Measurements from ENCODE around the gene APRT. TPM values are rescaled to one million over a fixed set of nuclear protein-coding genes. Genes with fewer than 3 reads are reported as not detected.

The APRT gene
- total RNA-seq, 1 donor from 2014 or later = 300 TPM

DNA sequence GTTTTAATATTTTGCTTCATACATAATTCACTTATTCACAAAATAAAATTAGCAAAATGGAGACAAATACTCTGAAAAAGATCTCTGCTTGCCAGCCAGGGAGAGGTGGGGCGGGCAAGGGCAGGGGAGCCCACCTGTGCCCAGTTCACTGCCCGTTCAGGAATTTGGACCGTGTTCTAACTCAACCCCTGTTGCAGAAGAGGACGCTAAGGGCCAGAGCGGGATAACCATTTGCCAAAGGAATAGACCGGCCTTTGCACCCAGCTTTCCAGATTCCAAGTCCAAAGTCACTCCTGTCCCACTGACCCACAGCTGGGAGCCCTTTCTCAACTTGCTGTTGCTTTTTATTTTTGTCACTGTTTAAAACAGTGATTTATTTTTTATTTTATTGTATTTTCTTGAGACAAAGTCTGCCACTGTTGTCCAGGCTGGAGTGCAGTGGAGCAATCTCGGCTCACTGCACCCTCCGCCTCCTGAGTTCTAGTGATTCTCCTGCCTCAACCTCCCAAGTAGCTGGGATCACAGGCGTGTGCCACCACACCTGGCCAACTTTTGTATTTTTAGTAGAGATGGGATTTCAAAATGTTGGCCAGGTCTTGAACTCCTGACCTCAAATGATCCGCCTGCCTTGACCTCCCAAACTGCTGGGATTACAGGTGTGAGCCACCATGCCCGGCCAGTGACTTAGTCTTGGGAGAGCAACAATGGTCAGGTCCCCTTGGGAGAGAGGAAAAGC, 24.0 kb downstream of the APRT start:
- H3K4me3 ChIP-seq (ENCODE audit: low read depth, low read length) = no peak overlapping the region
- TF ChIP-seq, protein P1, sequence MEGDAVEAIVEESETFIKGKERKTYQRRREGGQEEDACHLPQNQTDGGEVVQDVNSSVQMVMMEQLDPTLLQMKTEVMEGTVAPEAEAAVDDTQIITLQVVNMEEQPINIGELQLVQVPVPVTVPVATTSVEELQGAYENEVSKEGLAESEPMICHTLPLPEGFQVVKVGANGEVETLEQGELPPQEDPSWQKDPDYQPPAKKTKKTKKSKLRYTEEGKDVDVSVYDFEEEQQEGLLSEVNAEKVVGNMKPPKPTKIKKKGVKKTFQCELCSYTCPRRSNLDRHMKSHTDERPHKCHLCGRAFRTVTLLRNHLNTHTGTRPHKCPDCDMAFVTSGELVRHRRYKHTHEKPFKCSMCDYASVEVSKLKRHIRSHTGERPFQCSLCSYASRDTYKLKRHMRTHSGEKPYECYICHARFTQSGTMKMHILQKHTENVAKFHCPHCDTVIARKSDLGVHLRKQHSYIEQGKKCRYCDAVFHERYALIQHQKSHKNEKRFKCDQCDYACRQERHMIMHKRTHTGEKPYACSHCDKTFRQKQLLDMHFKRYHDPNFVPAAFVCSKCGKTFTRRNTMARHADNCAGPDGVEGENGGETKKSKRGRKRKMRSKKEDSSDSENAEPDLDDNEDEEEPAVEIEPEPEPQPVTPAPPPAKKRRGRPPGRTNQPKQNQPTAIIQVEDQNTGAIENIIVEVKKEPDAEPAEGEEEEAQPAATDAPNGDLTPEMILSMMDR (conservative IDR thresholded peaks at IDR 0.05; ENCODE audit: low read depth, low read length) = no peak
- DNase-seq (ENCODE audit: low read depth) = no peak

DNA sequence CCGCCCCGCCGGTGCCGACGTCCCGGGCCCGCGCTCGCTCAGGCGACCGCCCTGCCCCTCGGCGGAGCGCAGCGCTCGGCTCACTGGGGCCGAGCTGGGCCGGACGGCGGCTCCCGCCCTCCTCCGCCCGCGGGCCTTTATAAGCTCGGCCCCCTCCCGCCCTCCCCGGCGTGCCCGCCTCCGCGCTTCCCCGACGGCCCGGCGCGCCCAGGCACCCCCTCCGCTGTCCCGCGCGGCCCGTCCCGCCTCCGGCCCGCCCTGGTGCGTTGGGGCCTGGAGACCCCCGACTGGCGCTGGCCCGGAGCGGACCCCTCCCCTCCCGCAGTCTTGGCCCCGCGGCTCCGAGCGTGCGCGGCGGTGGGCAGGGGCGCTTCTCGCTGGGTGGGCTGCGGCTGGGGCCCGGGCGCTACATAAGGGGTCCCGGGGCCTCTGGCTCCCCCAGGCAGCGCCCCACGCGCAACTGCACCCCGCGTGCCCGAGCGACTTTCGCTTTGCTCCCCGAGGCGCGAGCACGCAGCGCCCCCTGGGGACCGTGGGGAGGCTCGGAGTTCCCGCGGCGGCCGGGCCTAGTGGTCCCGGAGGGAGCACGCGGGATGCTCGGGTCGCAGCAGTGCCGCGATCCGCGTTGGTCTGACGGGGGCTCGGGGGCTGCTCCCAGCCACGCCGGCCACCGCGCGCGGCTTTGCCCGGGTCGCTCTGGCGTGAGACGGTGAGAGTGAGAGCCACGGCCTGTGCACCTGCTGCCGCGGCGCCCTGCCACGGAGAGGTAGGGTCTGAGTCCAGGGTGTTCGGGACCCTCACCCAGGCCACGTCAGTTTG, 26.4 kb downstream of the APRT start, which contains the start of gene PIEZO1:
TSS of gene PIEZO1 (minus strand) at position 115 of the 819 bp plus-strand sequence. CDS start 256 bp downstream, outside the sequence.
- no peak for DNase-seq (ENCODE audit: low read depth)
- H3K4me3 ChIP-seq (ENCODE audit: low read depth, low read length) = peak within 1 kb of the TSS; percentile 70
- TF ChIP-seq, protein P1 (conservative IDR thresholded peaks at IDR 0.05; ENCODE audit: low read depth, low read length) = peak; percentile 75

DNA sequence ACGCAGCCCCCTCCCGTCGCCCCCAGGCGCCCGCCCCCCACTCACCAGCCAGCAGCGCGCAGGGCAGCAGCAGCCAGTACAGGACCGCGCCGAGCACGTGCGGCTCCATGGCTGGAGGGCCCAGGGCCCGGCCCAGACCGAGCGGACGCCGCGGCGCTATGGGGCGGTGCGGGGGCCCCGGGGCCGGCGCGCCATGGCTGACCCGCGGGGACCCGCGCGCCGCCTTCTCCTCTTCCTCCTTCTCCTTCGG, 26.9 kb downstream of the APRT start:
- DNase-seq (ENCODE audit: low read depth) = no peak
- TF ChIP-seq, protein P1 (conservative IDR thresholded peaks at IDR 0.05; ENCODE audit: low read depth, low read length) = no peak
- H3K4me3 ChIP-seq (ENCODE audit: low read depth, low read length) = peak overlapping the region; percentile 70

DNA sequence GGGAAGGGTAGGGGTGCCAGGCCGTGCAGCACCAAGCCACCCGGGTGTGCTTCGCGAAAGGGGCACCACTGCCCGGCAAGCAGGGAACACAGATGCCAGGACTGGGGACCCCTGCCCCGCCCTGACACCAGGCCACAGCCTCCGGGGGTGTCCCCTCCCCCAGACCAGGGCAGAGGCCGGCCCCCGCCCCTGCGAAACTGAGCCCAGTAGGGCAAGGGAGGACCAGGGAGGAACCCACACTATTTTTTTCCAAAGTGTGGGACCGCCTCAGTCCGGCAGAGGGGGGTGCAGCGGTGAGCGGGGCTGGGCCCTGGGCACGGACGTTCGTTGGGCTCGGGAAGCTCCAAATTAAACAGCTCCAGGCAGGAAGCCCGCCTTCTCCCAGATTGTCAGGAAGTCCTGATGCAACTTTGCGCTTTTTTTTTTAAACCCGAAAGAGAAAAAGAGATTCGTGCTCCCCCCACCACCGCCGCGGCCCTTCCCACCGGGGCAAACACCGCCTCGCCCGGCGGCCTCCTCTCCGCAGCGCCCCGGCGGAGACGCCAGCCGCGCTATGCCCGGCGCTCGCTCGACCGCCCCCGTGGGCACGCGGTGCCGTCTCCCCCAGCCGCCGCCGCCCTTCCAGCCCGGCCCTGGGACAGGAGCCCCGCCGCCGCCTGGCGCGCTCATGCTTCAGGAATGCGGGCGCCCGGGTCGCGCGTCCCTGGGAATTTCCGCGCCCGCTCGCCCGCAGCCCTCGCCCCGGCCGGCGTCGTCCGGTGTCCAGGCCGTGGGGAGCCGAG, 27.5 kb downstream of the APRT start:
- no peak for DNase-seq (ENCODE audit: low read depth)
- TF ChIP-seq, protein P1 (conservative IDR thresholded peaks at IDR 0.05; ENCODE audit: low read depth, low read length) = peak; percentile 50
- H3K4me3 ChIP-seq (ENCODE audit: low read depth, low read length) = peak overlapping the region; percentile 70

DNA sequence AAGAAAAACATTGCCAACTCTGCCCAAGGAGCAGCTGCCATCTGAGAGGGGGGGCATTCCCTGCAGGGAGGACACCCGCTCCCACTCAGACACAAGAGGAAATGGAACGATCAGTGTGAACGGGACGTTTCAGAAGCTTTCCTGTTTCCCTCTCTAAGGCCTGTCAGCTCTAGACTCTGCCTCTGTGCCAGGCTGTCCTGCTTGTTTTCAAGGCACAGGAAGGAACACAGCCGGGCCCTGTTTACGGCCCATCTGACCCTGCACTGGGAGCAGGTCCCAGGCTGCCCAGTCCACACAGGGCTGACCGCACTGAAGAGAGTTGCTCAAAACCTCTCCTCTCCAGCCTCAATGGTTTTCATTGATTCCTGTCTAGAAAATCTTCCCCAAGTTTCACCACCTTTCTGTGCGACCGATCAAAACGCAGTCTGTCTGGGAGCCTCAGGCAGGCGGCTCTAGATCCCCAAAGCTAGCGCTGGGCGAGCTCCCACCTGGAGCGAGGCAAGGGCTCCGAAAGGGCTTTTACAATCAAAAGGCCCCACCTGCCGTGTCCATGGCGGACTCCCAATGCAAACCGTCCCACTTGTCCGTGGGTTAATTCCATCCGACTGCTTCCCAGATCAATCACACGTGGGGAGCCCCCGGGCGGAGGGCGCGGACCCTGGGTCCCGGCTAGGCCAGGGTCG, 28.2 kb downstream of the APRT start:
- H3K4me3 ChIP-seq (ENCODE audit: low read depth, low read length) = peak overlapping the region; percentile 70
- TF ChIP-seq, protein P1 (conservative IDR thresholded peaks at IDR 0.05; ENCODE audit: low read depth, low read length) = no peak
- no peak for DNase-seq (ENCODE audit: low read depth)

Measured in epithelial cell of proximal tubule (primary cell).